GM19328 (cell line): ENCODE measurements around the gene CLDN17.

Experiments used
- ATAC-seq: cut with Tn5 transposase; IDR thresholded peaks from one replicate; pipeline ENCODE4 v1.9.1; 2021; ENCODE audit warnings: mild to moderate bottlenecking, moderate library complexity; ENCODE audit not compliant: unreplicated experiment

The CLDN17 gene

DNA sequence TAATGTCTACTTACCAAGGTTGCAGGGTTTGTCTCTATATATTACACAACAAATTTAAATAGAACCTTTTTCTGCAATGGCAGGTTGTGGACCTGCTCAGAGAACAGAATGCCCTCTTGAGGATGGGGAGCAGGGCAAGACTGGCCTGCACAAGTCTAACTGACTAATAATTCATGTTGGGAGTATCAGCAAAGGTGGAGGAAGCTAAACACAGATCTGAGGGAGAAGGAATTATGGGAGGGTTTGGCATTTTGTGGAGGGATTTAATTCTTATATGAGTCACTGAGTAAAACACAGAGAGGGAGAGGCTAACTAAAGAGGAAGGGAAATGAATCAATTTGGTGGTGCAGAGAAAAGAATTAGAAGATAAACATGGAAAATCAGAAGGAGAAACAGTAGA, 40.0 kb downstream of the CLDN17 start:
- ATAC-seq = no peak

DNA sequence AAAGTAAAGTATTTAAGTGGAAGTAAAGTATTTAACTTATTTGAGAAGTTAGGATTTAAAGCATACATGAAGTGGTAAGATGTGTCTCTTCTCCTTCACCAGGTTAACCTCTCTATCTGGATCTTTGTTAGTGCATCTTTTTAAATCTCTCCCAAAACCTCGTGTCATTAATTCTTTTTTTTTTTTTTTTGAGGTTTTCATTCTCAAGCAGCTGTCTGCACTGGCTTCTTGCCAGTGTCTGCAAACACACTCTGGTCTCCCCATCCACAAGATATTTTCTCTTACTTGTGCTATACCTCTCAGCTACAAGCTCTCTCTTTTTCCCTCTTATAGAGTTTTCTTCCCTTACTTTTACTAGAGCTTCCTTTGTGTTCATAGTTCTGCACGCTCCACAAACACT, 49.0 kb downstream of the CLDN17 start:
- no peak for ATAC-seq

DNA sequence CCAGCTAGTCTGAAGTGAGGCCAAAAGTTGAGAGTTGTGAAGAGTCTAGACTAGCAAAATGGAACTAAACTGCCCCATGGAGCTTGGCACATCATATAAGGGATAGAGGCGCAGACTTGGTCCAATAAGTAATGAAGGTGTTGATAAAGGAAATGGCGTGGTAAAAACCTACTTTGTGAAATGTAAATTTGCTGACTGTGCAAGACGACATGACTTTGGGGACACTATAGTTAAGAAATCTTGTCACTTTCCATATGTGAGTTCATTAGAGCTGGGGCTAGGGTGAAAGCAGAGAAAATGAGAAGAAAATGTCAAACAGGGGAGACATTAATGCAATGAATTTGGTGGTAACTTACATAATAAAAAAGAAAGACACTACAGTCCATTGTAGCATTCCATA, 50.1 kb downstream of the CLDN17 start:
- no peak for ATAC-seq
